Smooth muscle cell (in vitro differentiated cells): ENCODE measurements around the gene LNX1. TPM values are rescaled to one million over a fixed set of nuclear protein-coding genes. Genes with fewer than 3 reads are reported as not detected.

ENCODE experiments used
- DNase-seq: peaks from one replicate; lab custom pipeline; 2025; ENCODE audit not compliant: unreplicated experiment; lab: John Stamatoyannopoulos, UW
- H2AFZ ChIP-seq: fragments of 200-600 bp; sonication (generic); 2 replicates; pipeline ENCODE4 v1.6.0; 2016; ENCODE audit warnings: antibody characterized with exemption, low read depth, mild to moderate bottlenecking
- H3F3A ChIP-seq: fragments of 200-600 bp; sonication (generic); 2 replicates; pipeline ENCODE4 v1.6.0; 2017; ENCODE audit warnings: antibody characterized with exemption, low read depth
- H3K27ac ChIP-seq: fragments of 200-600 bp; sonication (generic); 2 replicates; pipeline ENCODE4 v1.5.1; 2016; ENCODE audit warnings: low read depth, mild to moderate bottlenecking
- H3K27me3 ChIP-seq: fragments of 200-600 bp; sonication (generic); 2 replicates; pipeline ENCODE4 v1.6.1; 2016; ENCODE audit warnings: low read depth, mild to moderate bottlenecking
- H3K36me3 ChIP-seq: fragments of 200-600 bp; sonication (generic); 2 replicates; pipeline ENCODE4 v1.5.1; 2016; ENCODE audit warnings: low read depth
- H3K4me1 ChIP-seq: fragments of 200-600 bp; sonication (generic); 2 replicates; pipeline ENCODE4 v1.5.1; 2016; ENCODE audit warnings: low read depth
- H3K4me2 ChIP-seq: fragments of 200-600 bp; sonication (generic); 2 replicates; pipeline ENCODE4 v1.6.0; 2016; ENCODE audit warnings: mild to moderate bottlenecking
- H3K4me3 ChIP-seq: fragments of 200-600 bp; sonication (generic); 2 replicates; pipeline ENCODE4 v1.5.1; 2016; ENCODE audit warnings: mild to moderate bottlenecking
- H3K79me2 ChIP-seq: fragments of 200-600 bp; sonication (generic); 2 replicates; pipeline ENCODE4 v1.6.0; 2016; ENCODE audit warnings: low read depth, mild to moderate bottlenecking
- H3K9ac ChIP-seq: fragments of 200-600 bp; sonication (generic); 2 replicates; pipeline ENCODE4 v1.6.0; 2016; ENCODE audit warnings: low read depth
- H3K9me3 ChIP-seq: fragments of 200-600 bp; sonication (generic); replicated peaks from 2 replicates; pipeline ENCODE4 v1.5.1; 2016; ENCODE audit warnings: low read depth
- H4K20me1 ChIP-seq: fragments of 200-600 bp; sonication (generic); 2 replicates; pipeline ENCODE4 v1.6.0; 2016; ENCODE audit warnings: low read depth
- WGBS: methylation state at CpG from one replicate; pipeline ENCODE4 v1.1.7; 2016; ENCODE audit warnings: low lambda C conversion rate; 5-methylcytosine and 5-hydroxymethylcytosine counted together
- polyA plus RNA-seq: library from polyadenylated mRNA; unstranded; fragments of >200 nt; fragmentation: Nextera tagmentation; extraction: Ambion mirVana; gene quantifications from 2 replicates; pipeline ENCODE4 v1.2.1, GENCODE V29; 2016
- total RNA-seq: library from RNA; depleted of rRNA; stranded (reverse); fragments of >200 nt; gene quantifications from 2 replicates; pipeline ENCODE4 v1.2.3, GENCODE V29; 2014
- TF ChIP-seq, protein P1 (sequence below): fragments of 200-600 bp; sonication (generic); IDR thresholded peaks from 2 replicates; pipeline ENCODE4 v1.5.1; 2017; ENCODE audit warnings: borderline replicate concordance, mild to moderate bottlenecking, antibody characterized with exemption; ENCODE audit not compliant: insufficient read depth, poor library complexity, severe bottlenecking

The LNX1 gene
- total and polyA plus RNA-seq, 2 experiments from 2014 or later, result 2.3 to 4.3 TPM

DNA sequence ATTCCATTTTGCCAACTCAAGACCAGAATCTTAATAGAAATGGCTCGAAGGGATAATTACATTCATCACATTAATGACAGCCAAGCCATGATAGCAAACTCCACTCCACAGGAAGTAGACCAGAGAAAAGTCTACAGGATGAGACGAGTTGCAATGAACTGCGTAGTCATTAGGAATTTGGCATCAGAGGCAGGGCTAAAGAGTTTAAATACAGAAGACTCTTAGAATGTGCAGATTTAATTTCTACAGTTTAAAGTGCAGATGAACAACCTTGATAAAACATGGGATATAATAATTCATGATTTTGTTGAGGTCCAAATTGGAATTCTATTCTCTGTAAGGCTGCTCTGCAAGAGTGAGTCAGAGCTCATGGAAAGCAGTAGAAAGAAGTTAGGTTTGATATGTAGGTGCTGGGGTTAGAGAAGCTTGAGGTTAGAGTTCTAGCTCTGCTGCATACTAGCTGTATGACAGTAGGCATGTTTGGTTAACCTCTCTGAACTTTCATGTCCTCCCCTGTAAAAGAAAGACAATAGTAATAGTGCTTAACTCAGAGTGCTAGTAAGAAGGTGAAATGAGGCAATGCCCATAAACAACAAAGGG, 32.2 kb downstream of the LNX1 start:
- Histone ChIP-seq H3K79me2 (no peaks in the 10 kb centered on the region), H3K4me2 (peak overlapping the region; percentile 3), H3K36me3 (no peaks in the 10 kb centered on the region), H3K9me3 (no peaks in the 10 kb centered on the region), H3K4me1 (peaks cover 2% of the 10 kb centered on the region), H3K4me3 (no peak overlapping the region), H3K9ac (no peak overlapping the region), H2AFZ (no peak overlapping the region), H4K20me1 (no peaks in the 10 kb centered on the region), H3F3A (no peaks in the 10 kb centered on the region), H3K27me3 (no peaks in the 10 kb centered on the region), H3K27ac (peak overlapping the region; percentile 26)
- no peak for DNase-seq
- TF ChIP-seq, protein P1, sequence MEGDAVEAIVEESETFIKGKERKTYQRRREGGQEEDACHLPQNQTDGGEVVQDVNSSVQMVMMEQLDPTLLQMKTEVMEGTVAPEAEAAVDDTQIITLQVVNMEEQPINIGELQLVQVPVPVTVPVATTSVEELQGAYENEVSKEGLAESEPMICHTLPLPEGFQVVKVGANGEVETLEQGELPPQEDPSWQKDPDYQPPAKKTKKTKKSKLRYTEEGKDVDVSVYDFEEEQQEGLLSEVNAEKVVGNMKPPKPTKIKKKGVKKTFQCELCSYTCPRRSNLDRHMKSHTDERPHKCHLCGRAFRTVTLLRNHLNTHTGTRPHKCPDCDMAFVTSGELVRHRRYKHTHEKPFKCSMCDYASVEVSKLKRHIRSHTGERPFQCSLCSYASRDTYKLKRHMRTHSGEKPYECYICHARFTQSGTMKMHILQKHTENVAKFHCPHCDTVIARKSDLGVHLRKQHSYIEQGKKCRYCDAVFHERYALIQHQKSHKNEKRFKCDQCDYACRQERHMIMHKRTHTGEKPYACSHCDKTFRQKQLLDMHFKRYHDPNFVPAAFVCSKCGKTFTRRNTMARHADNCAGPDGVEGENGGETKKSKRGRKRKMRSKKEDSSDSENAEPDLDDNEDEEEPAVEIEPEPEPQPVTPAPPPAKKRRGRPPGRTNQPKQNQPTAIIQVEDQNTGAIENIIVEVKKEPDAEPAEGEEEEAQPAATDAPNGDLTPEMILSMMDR, result no peak
- WGBS, result 56% methylated on average over 3 of the region's 3 CpGs

DNA sequence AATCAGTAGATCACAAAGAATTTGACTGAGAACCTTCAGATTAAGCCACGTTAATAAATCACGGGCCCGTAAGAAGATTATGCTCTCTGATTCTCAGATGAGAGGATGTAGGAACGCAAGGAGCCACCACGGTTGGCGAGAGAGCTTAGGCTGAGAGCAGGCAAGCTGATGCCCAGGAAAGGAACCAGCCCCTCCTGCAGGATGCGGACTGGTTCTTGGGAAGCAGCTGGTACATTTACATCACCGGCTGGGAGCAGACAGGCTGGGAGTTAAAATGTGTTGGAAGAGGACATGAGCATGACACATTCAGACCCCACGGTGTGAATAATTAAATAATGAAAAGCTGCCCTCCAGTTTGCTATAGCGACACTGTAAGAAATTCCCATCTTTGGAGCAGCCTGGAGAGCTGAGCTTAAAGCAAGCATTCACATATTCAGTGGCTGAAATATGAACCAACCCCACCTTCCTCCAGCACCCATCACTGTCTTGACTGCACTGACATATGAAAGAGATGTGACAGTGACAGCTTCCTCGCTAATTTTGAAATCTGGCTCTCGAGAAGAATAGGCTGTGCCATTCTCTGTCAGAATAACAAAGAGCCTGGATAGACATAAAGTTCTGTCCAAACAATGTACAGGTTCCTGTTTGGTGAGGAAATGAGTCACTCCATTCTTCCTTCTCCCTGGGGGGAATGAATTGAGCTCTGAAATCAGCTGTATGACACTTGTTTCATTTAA, 33.1 kb downstream of the LNX1 start:
- no peak for DNase-seq
- no peak overlapping the region for H2AFZ ChIP-seq
- no peaks in the 10 kb centered on the region for H3K27me3 ChIP-seq
- 88% methylated on average over 12 of the region's 12 CpGs for WGBS
- H4K20me1 ChIP-seq, result no peaks in the 10 kb centered on the region
- H3F3A ChIP-seq, result no peaks in the 10 kb centered on the region
- H3K4me2 ChIP-seq, result no peak overlapping the region
- H3K9me3 ChIP-seq, result no peaks in the 10 kb centered on the region
- H3K79me2 ChIP-seq, result no peaks in the 10 kb centered on the region
- H3K4me1 ChIP-seq, result no peaks in the 10 kb centered on the region
- peak overlapping the region; percentile 26 for H3K27ac ChIP-seq
- H3K9ac ChIP-seq, result no peak overlapping the region
- H3K36me3 ChIP-seq, result no peaks in the 10 kb centered on the region
- TF ChIP-seq, protein P1, result no peak
- H3K4me3 ChIP-seq, result no peak overlapping the region

DNA sequence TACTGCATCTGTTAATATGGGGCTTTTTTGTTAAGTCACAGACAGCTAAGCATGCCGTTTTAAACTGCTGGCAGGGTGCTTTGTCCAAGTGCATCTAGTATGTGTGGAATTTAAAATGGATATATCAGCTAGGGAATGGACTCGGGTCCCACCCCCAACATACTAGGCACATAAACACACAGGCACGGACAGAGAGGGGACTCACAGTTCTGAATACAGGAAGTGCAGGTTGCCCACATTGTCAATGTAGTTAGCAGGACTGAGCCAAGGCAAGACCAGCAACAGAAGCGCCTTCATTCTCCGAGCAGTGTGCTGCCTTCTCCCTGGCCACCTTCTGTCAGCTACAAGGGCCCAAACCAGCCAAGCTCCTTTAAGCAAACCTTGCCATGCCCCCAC, 33.6 kb downstream of the LNX1 start:
- Histone ChIP-seq H3K9me3 (no peaks in the 10 kb centered on the region), H3K36me3 (no peaks in the 10 kb centered on the region), H3K9ac (no peak overlapping the region), H3K4me2 (no peak overlapping the region), H4K20me1 (no peaks in the 10 kb centered on the region), H3K4me3 (no peak overlapping the region), H2AFZ (no peak overlapping the region), H3K79me2 (no peaks in the 10 kb centered on the region), H3K27me3 (no peaks in the 10 kb centered on the region), H3F3A (no peaks in the 10 kb centered on the region), H3K27ac (no peak overlapping the region), H3K4me1 (no peaks in the 10 kb centered on the region)
- TF ChIP-seq, protein P1, result no peak
- WGBS, result 71% methylated on average over 5 of the region's 5 CpGs
- DNase-seq, result no peak

GRCh38 chr4:53556651-53557050, 34.6 kb downstream of the LNX1 start:
- no peaks in the 10 kb centered on the region for H3K36me3 ChIP-seq
- 92% methylated on average over 2 of the region's 2 CpGs for WGBS
- H3K4me1 ChIP-seq, result no peaks in the 10 kb centered on the region
- no peaks in the 10 kb centered on the region for H3K9me3 ChIP-seq
- H2AFZ ChIP-seq, result no peak overlapping the region
- H3K9ac ChIP-seq, result no peak overlapping the region
- no peak overlapping the region for H3K4me3 ChIP-seq
- no peak for DNase-seq
- no peaks in the 10 kb centered on the region for H3K27me3 ChIP-seq
- H3K4me2 ChIP-seq, result no peak overlapping the region
- H4K20me1 ChIP-seq, result no peaks in the 10 kb centered on the region
- H3K27ac ChIP-seq, result no peak overlapping the region
- TF ChIP-seq, protein P1, result no peak
- H3K79me2 ChIP-seq, result no peaks in the 10 kb centered on the region
- H3F3A ChIP-seq, result no peaks in the 10 kb centered on the region
